Endodermal cell (in vitro differentiated cells): ENCODE measurements around the gene SCNN1G. TPM values are rescaled to one million over a fixed set of nuclear protein-coding genes. Genes with fewer than 3 reads are reported as not detected.

Experiments used
- DNase-seq: peaks from one replicate; pipeline ENCODE4 v3.0.0-alpha.2; 2017
- H3K27ac ChIP-seq: 2 replicates; pipeline ENCODE4 v1.5.1; 2013; ENCODE audit warnings: mild to moderate bottlenecking, low read depth, low read length, moderate library complexity
- H3K27me3 ChIP-seq: 2 replicates; pipeline ENCODE4 v1.6.1; 2013; ENCODE audit warnings: mild to moderate bottlenecking, low read length, moderate library complexity; ENCODE audit not compliant: insufficient read depth, control insufficient read depth, poor library complexity, severe bottlenecking
- H3K36me3 ChIP-seq: 2 replicates; pipeline ENCODE4 v1.7.0; 2013; ENCODE audit warnings: mild to moderate bottlenecking, low read length, moderate library complexity; ENCODE audit not compliant: control insufficient read depth, insufficient read depth
- H3K4me1 ChIP-seq: one replicate; pipeline ENCODE4 v1.7.0; 2013; ENCODE audit warnings: low read length; ENCODE audit not compliant: control insufficient read depth, insufficient read depth
- H3K4me3 ChIP-seq: 2 replicates; pipeline ENCODE4 v1.5.1; 2013; ENCODE audit warnings: mild to moderate bottlenecking, low read length, moderate library complexity
- H3K9ac ChIP-seq: 2 replicates; pipeline ENCODE4 v1.6.1; 2013; ENCODE audit warnings: mild to moderate bottlenecking, low read length, moderate library complexity; ENCODE audit not compliant: poor library complexity, severe bottlenecking; ENCODE audit errors: extremely low read depth
- H3K9me3 ChIP-seq: 2 replicates; pipeline ENCODE4 v1.6.1; 2013; ENCODE audit warnings: mild to moderate bottlenecking, low read length, moderate library complexity; ENCODE audit not compliant: control insufficient read depth
- H3K27ac Mint-ChIP-seq: 2 replicates; pipeline ENCODE4 v1.8.0; 2020; ENCODE audit warnings: mixed read lengths
- H3K27me3 Mint-ChIP-seq: 2 replicates; pipeline ENCODE4 v1.8.0; 2021; ENCODE audit warnings: mild to moderate bottlenecking, mixed read lengths; ENCODE audit not compliant: insufficient read depth
- H3K36me3 Mint-ChIP-seq: 2 replicates; pipeline ENCODE4 v1.8.0; 2020; ENCODE audit warnings: low read depth, mixed read lengths
- H3K4me1 Mint-ChIP-seq: 2 replicates; pipeline ENCODE4 v1.8.0; 2020; ENCODE audit warnings: mixed read lengths
- H3K4me3 Mint-ChIP-seq: 2 replicates; pipeline ENCODE4 v1.8.0; 2020; ENCODE audit warnings: mild to moderate bottlenecking, moderate library complexity, mixed read lengths
- H3K9me3 Mint-ChIP-seq: 2 replicates; pipeline ENCODE4 v1.8.0; 2020; ENCODE audit warnings: mild to moderate bottlenecking, mixed read lengths
- WGBS, 2 experiments: methylation state at CpG; one replicate each; pipeline versions ENCODE4 v1.1.5 to v1.1.7; 2013; ENCODE audit warnings: missing lambda C conversion rate in 2 of 2, mixed read lengths in 1 of 2; ENCODE audit not compliant: insufficient coverage in 1 of 2, insufficient read length in 1 of 2; 5-methylcytosine and 5-hydroxymethylcytosine counted together
- total RNA-seq, 2 donors: library from RNA; stranded (reverse); fragmentation: NEBNext Ultra II Directional in 1 of 2; extraction: Animal tissue kit (Norgen Biotek cat#: 25700) in 1 of 2; gene quantifications; 2 replicates in 1 of 2; 3 replicates in 1 of 2; pipeline ENCODE4 v1.2.1, GENCODE V29; 2021
- TF ChIP-seq, protein P1 (sequence below): fragments of 200-600 bp; sonication (generic); conservative IDR thresholded peaks from 2 replicates; pipeline ENCODE4 v1.5.0; 2021; ENCODE audit warnings: antibody characterized with exemption, mild to moderate bottlenecking

The SCNN1G gene
- total RNA-seq, 2 donors from 2014 or later: 0.09 TPM; not detected in 1

DNA sequence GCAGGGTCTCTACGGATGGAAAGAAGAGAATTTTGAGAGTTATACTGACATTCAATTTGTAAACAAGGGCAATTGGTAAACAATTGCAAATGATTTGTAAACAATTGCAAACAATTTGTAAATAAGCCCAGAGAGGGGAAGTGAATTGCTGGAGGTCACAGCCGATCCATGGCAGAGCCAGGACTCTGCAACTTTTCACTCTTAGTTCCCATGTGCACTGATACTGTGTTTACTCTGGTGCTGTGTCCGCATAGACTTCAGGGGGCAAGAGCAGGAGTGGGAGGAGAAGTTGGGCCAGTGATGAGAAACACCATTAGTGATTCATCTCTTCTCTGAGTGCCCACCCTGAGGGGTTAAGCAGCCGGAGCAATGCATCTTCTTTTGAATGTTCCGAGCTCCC, 14.0 kb downstream of the SCNN1G start:
- H3K27me3 ChIP-seq: no peaks in the 10 kb centered on the region
- peaks cover 45% of the 10 kb centered on the region for H3K27me3 Mint-ChIP-seq
- no peak overlapping the region for H3K27ac ChIP-seq
- H3K36me3 ChIP-seq: no peaks in the 10 kb centered on the region
- TF ChIP-seq, protein P1, sequence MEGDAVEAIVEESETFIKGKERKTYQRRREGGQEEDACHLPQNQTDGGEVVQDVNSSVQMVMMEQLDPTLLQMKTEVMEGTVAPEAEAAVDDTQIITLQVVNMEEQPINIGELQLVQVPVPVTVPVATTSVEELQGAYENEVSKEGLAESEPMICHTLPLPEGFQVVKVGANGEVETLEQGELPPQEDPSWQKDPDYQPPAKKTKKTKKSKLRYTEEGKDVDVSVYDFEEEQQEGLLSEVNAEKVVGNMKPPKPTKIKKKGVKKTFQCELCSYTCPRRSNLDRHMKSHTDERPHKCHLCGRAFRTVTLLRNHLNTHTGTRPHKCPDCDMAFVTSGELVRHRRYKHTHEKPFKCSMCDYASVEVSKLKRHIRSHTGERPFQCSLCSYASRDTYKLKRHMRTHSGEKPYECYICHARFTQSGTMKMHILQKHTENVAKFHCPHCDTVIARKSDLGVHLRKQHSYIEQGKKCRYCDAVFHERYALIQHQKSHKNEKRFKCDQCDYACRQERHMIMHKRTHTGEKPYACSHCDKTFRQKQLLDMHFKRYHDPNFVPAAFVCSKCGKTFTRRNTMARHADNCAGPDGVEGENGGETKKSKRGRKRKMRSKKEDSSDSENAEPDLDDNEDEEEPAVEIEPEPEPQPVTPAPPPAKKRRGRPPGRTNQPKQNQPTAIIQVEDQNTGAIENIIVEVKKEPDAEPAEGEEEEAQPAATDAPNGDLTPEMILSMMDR: no peak
- H3K4me3 Mint-ChIP-seq: no peak overlapping the region
- no peaks in the 10 kb centered on the region for H3K36me3 Mint-ChIP-seq
- no peaks in the 10 kb centered on the region for H3K4me1 ChIP-seq
- H3K4me1 Mint-ChIP-seq: peaks cover 28% of the 10 kb centered on the region
- no peaks in the 10 kb centered on the region for H3K9me3 ChIP-seq
- H3K27ac Mint-ChIP-seq: no peak overlapping the region
- DNase-seq: no peak
- WGBS, 2 experiments: 67 to 70% methylated on average over 4 to 5 of the region's 5 CpGs
- H3K4me3 ChIP-seq: no peak overlapping the region
- H3K9ac ChIP-seq: no peak overlapping the region
- no peaks in the 10 kb centered on the region for H3K9me3 Mint-ChIP-seq

DNA sequence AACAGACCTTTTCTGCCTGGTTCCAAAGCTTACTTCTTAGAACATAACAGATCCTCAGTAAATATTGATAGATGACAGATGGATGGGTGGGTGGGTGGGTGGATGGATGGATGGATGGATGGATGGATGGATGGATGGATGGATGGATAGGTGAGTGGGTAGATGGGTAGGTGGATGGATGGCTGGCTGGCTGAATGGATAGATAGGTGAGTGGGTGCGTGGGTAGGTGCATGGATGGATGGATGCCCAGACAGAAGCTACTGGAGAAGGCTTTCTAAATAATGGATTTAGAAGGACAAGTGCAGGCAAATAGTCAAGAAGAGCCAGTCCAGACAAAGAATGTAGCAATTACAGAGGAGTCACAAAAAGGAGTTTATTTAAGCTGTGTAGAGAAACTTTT, 19.6 kb downstream of the SCNN1G start:
- H3K9ac ChIP-seq: no peak overlapping the region
- H3K27ac Mint-ChIP-seq: no peak overlapping the region
- no peaks in the 10 kb centered on the region for H3K36me3 ChIP-seq
- no peaks in the 10 kb centered on the region for H3K36me3 Mint-ChIP-seq
- no peak overlapping the region for H3K4me3 ChIP-seq
- no peak for DNase-seq
- no peaks in the 10 kb centered on the region for H3K4me1 ChIP-seq
- H3K9me3 ChIP-seq: no peaks in the 10 kb centered on the region
- H3K27me3 Mint-ChIP-seq: peaks cover 38% of the 10 kb centered on the region
- WGBS, 2 experiments: 85% methylated on average over 1 of the region's 1 CpG; no CpG with 5 or more reads in 1 of the 2 experiments
- H3K27ac ChIP-seq: no peak overlapping the region
- H3K9me3 Mint-ChIP-seq: no peaks in the 10 kb centered on the region
- TF ChIP-seq, protein P1: no peak
- no peaks in the 10 kb centered on the region for H3K27me3 ChIP-seq
- H3K4me1 Mint-ChIP-seq: peaks cover 14% of the 10 kb centered on the region
- H3K4me3 Mint-ChIP-seq: no peak overlapping the region

GRCh38 chr16:23206986-23207385, 24.4 kb downstream of the SCNN1G start:
- Mint-ChIP-seq H3K9me3 (no peaks in the 10 kb centered on the region), H3K27me3 (peaks cover 24% of the 10 kb centered on the region), H3K36me3 (no peaks in the 10 kb centered on the region), H3K4me1 (peaks cover 14% of the 10 kb centered on the region), H3K4me3 (no peak overlapping the region), H3K27ac (no peak overlapping the region)
- no peaks in the 10 kb centered on the region for H3K36me3 ChIP-seq
- no peaks in the 10 kb centered on the region for H3K27me3 ChIP-seq
- H3K9ac ChIP-seq: no peak overlapping the region
- TF ChIP-seq, protein P1: no peak
- no peak for DNase-seq
- H3K9me3 ChIP-seq: no peaks in the 10 kb centered on the region
- no peak overlapping the region for H3K27ac ChIP-seq
- 83 to 87% methylated on average over 5 to 7 of the region's 7 CpGs for WGBS, 2 experiments
- no peak overlapping the region for H3K4me3 ChIP-seq
- no peaks in the 10 kb centered on the region for H3K4me1 ChIP-seq
